GM23338 (cell line): ENCODE measurements around the gene ADD1. TPM values are rescaled to one million over a fixed set of nuclear protein-coding genes. Genes with fewer than 3 reads are reported as not detected.

Experiments used
- ATAC-seq: fragments of 200-7000 bp; cut with Tn5 transposase; 3 replicates; pipeline ENCODE4 v1.9.1; 2020
- DNase-seq: peaks from one replicate; pipeline ENCODE4 v3.0.0-alpha.2; 2015; ENCODE audit warnings: low spot score
- H2AFZ ChIP-seq: fragments of 200-600 bp; sonication (generic); 2 replicates; pipeline ENCODE4 v1.8.0; 2016; ENCODE audit warnings: antibody characterized with exemption, mild to moderate bottlenecking, moderate library complexity
- H3F3A ChIP-seq: fragments of 200-600 bp; sonication (generic); replicated peaks from 2 replicates; pipeline ENCODE4 v1.8.0; 2017; ENCODE audit warnings: antibody characterized with exemption, mixed run types, low read depth
- H3K27ac ChIP-seq: fragments of 200-600 bp; sonication (generic); 2 replicates; pipeline ENCODE4 v1.6.1; 2016; ENCODE audit warnings: low read depth
- H3K27me3 ChIP-seq: fragments of 200-600 bp; sonication (generic); 2 replicates; pipeline ENCODE4 v1.8.0; 2016; ENCODE audit warnings: mild to moderate bottlenecking, mixed run types, moderate library complexity; ENCODE audit not compliant: insufficient read depth
- H3K36me3 ChIP-seq: fragments of 200-600 bp; sonication (generic); 2 replicates; pipeline ENCODE4 v1.8.0; 2016; ENCODE audit warnings: mild to moderate bottlenecking; ENCODE audit not compliant: insufficient read depth
- H3K4me1 ChIP-seq: fragments of 200-600 bp; sonication (generic); 2 replicates; pipeline ENCODE4 v1.8.0; 2016; ENCODE audit warnings: mild to moderate bottlenecking, moderate library complexity; ENCODE audit not compliant: insufficient read depth
- H3K4me2 ChIP-seq: fragments of 200-600 bp; sonication (generic); 2 replicates; pipeline ENCODE4 v1.7.1; 2017; ENCODE audit warnings: mixed run types
- H3K4me3 ChIP-seq: fragments of 200-600 bp; sonication (generic); 2 replicates; pipeline ENCODE4 v1.6.1; 2016; ENCODE audit warnings: mixed run types
- H3K79me2 ChIP-seq: fragments of 200-600 bp; sonication (generic); replicated peaks from 2 replicates; pipeline ENCODE4 v1.8.0; 2017; ENCODE audit warnings: mild to moderate bottlenecking; ENCODE audit not compliant: insufficient read depth
- H3K9me2 ChIP-seq: fragments of 200-600 bp; sonication (generic); 2 replicates; pipeline ENCODE4 v1.8.0; 2017; ENCODE audit not compliant: insufficient read depth
- H4K20me1 ChIP-seq: fragments of 200-600 bp; sonication (generic); replicated peaks from 2 replicates; pipeline ENCODE4 v1.8.0; 2017; ENCODE audit warnings: mild to moderate bottlenecking; ENCODE audit not compliant: insufficient read depth
- H3K27ac Mint-ChIP-seq: 2 replicates; pipeline ENCODE4 v1.8.0; 2020; ENCODE audit warnings: inconsistent platforms, mild to moderate bottlenecking, moderate library complexity, mixed read lengths
- H3K27me3 Mint-ChIP-seq: 3 replicates; pipeline ENCODE4 v1.8.0; 2022; ENCODE audit warnings: low read depth, mild to moderate bottlenecking, moderate library complexity, mixed read lengths, inconsistent platforms; ENCODE audit not compliant: insufficient read depth, poor library complexity
- H3K36me3 Mint-ChIP-seq: 3 replicates; pipeline ENCODE4 v1.8.0; 2021; ENCODE audit warnings: low read depth, mild to moderate bottlenecking, inconsistent platforms, moderate library complexity, mixed read lengths
- H3K4me1 Mint-ChIP-seq: 3 replicates; pipeline ENCODE4 v1.8.0; 2020; ENCODE audit warnings: mild to moderate bottlenecking, inconsistent platforms, mixed read lengths
- H3K4me3 Mint-ChIP-seq: 3 replicates; pipeline ENCODE4 v1.8.0; 2021; ENCODE audit warnings: moderate library complexity, mild to moderate bottlenecking, inconsistent platforms, mixed read lengths
- H3K9me3 Mint-ChIP-seq: 3 replicates; pipeline ENCODE4 v1.8.0; 2020; ENCODE audit warnings: moderate library complexity, mild to moderate bottlenecking, inconsistent platforms, mixed read lengths
- CREB1 ChIP-seq: fragments of 250-450 bp; sonication (Bioruptor Pico); IDR thresholded peaks from 2 replicates; pipeline ENCODE4 v1.5.0; 2020; ENCODE audit warnings: low read depth, mild to moderate bottlenecking, moderate library complexity
- CTCF ChIP-seq, 2 experiments: fragments of 200-600 bp in 1 of 2; sonication (generic) in 1 of 2; conservative IDR thresholded peaks; 2 replicates each; pipeline versions ENCODE4 v1.5.1 to v1.6.1; 2016 to 2017; ENCODE audit warnings: antibody characterized with exemption in 2 of 2, low read depth in 2 of 2, mild to moderate bottlenecking in 2 of 2, moderate library complexity in 1 of 2
- ETS1 ChIP-seq: IDR thresholded peaks from 2 replicates; pipeline ENCODE4 v1.6.1; 2016; ENCODE audit warnings: antibody characterized with exemption
- EZH2 ChIP-seq: fragments of 200-600 bp; sonication (generic); IDR thresholded peaks from one replicate; pipeline ENCODE4 v1.8.0; 2017; ENCODE audit warnings: antibody characterized with exemption, mild to moderate bottlenecking, low read depth; ENCODE audit not compliant: unreplicated experiment
- EZH2phosphoT487 ChIP-seq: fragments of 200-600 bp; sonication (generic); IDR thresholded peaks from one replicate; pipeline ENCODE4 v1.8.1; 2018; ENCODE audit warnings: antibody characterized with exemption; ENCODE audit not compliant: unreplicated experiment
- JUNB ChIP-seq: IDR thresholded peaks from one replicate; pipeline ENCODE4 v1.6.1; 2016; ENCODE audit warnings: antibody characterized with exemption; ENCODE audit not compliant: unreplicated experiment
- NANOG ChIP-seq: IDR thresholded peaks from 2 replicates; pipeline ENCODE4 v1.6.1; 2016; ENCODE audit warnings: antibody characterized with exemption, borderline replicate concordance
- POLR2AphosphoS5 ChIP-seq: IDR thresholded peaks from 2 replicates; pipeline ENCODE4 v1.6.1; 2016; ENCODE audit warnings: antibody characterized with exemption, low read depth
- REST ChIP-seq: IDR thresholded peaks from one replicate; pipeline ENCODE4 v1.6.1; 2018; ENCODE audit warnings: antibody characterized with exemption; ENCODE audit not compliant: unreplicated experiment
- STAT1 ChIP-seq: IDR thresholded peaks from one replicate; pipeline ENCODE4 v1.6.1; 2016; ENCODE audit warnings: antibody characterized with exemption; ENCODE audit not compliant: unreplicated experiment
- ZNF114 ChIP-seq: fragments of 250-450 bp; sonication (Bioruptor Pico); IDR thresholded peaks from 2 replicates; pipeline ENCODE4 v1.5.0; 2020; ENCODE audit warnings: mild to moderate bottlenecking, moderate library complexity
- ZNF331 ChIP-seq: fragments of 250-450 bp; sonication (Bioruptor Pico); IDR thresholded peaks from 2 replicates; pipeline ENCODE4 v1.5.0; 2020; ENCODE audit warnings: low read depth, mild to moderate bottlenecking, moderate library complexity
- ZNF462 ChIP-seq: fragments of 250-450 bp; sonication (Bioruptor Pico); IDR thresholded peaks from 2 replicates; pipeline ENCODE4 v1.5.0; 2020; ENCODE audit warnings: mild to moderate bottlenecking, moderate library complexity
- polyA plus RNA-seq: library from polyadenylated mRNA; unstranded; fragments of >200 nt; fragmentation: Nextera tagmentation; extraction: Ambion mirVana; gene quantifications from 2 replicates; pipeline ENCODE4 v1.2.1, GENCODE V29; 2016
- total RNA-seq: library from RNA; depleted of rRNA; stranded (reverse); fragments of >200 nt; shearing (Covaris generic); gene quantifications from 2 replicates; pipeline ENCODE4 v1.2.3, GENCODE V29; 2014

Gene ADD1
- total and polyA plus RNA-seq, 2 experiments from 2014 or later = 126 to 144 TPM

GRCh38 chr4:2939383-2940243, 96.0 kb downstream of the ADD1 start:
- Histone ChIP-seq H3K4me3 (no peak overlapping the region), H3K36me3 (peaks cover 40% of the 10 kb centered on the region), H3K27ac (no peak overlapping the region), H3K9me2 (no peaks in the 10 kb centered on the region), H3K4me1 (peaks cover 4% of the 10 kb centered on the region; the same call in 1 of the 2 replicates), H3F3A (peaks cover 32% of the 10 kb centered on the region; the same call in 1 of the 2 replicates), H3K27me3 (no peaks in the 10 kb centered on the region), H3K4me2 (no peak overlapping the region), H4K20me1 (peaks cover 23% of the 10 kb centered on the region), H2AFZ (no peak overlapping the region), H3K79me2 (peaks cover 19% of the 10 kb centered on the region)
- DNase-seq (no peak), ATAC-seq (no peak)
- H3K27me3 Mint-ChIP-seq = peaks cover 23% of the 10 kb centered on the region
- no peak overlapping the region for H3K27ac Mint-ChIP-seq
- TF ChIP-seq REST = no peak
- no peak for TF ChIP-seq JUNB
- TF ChIP-seq EZH2phosphoT487 = no peak
- TF ChIP-seq ZNF331 (CRISPR knock-in tag) = no peak
- TF ChIP-seq STAT1 = no peak
- no peak for TF ChIP-seq NANOG
- no peak for TF ChIP-seq EZH2
- no peak for TF ChIP-seq ETS1
- no peak for TF ChIP-seq CTCF (conservative IDR thresholded peaks at IDR 0.05; ENCODE audit: low read depth in 2 of 2)
- no peak for TF ChIP-seq ZNF462
- no peak for TF ChIP-seq CREB1 (CRISPR knock-in tag)
- TF ChIP-seq ZNF114 (CRISPR knock-in tag) = no peak
- no peak for TF ChIP-seq POLR2AphosphoS5
- peaks cover 22% of the 10 kb centered on the region for H3K4me1 Mint-ChIP-seq
- H3K9me3 Mint-ChIP-seq = no peaks in the 10 kb centered on the region
- no peak overlapping the region for H3K4me3 Mint-ChIP-seq
- peaks cover 90% of the 10 kb centered on the region for H3K36me3 Mint-ChIP-seq
